GM19035 (cell line): Measurements from ENCODE around the gene RAB11FIP3.
"Not testable (repeated sequence)": the region's sequence is repeated elsewhere in the genome, so short reads cannot be mapped to it uniquely, and the experiment has no call there.

ENCODE experiments used
- ATAC-seq: cut with Tn5 transposase; IDR thresholded peaks from one replicate; pipeline ENCODE4 v1.9.1; 2021; ENCODE audit not compliant: unreplicated experiment

RAB11FIP3 gene

GRCh38 chr16:466651-467050, 41.2 kb downstream of the RAB11FIP3 start:
- ATAC-seq: no peak

GRCh38 chr16:467249-467871, 41.9 kb downstream of the RAB11FIP3 start:
- not testable (repeated sequence) for ATAC-seq

- no peak for ATAC-seq
Observed at GRCh38 chr16:468068-468821, 42.8 kb downstream of the RAB11FIP3 start.

GRCh38 chr16:469459-469858, 44.0 kb downstream of the RAB11FIP3 start:
- not testable (repeated sequence) for ATAC-seq

GRCh38 chr16:470418-470817, 45.0 kb downstream of the RAB11FIP3 start:
- no peak for ATAC-seq

- ATAC-seq: no peak
Observed at GRCh38 chr16:471353-472198, 46.1 kb downstream of the RAB11FIP3 start.

GRCh38 chr16:472199-472504, 46.7 kb downstream of the RAB11FIP3 start:
- no peak for ATAC-seq

- ATAC-seq: no peak
Observed at GRCh38 chr16:473046-474043, 47.9 kb downstream of the RAB11FIP3 start.

- ATAC-seq: no peak
Observed at GRCh38 chr16:474420-475122, 49.1 kb downstream of the RAB11FIP3 start.

- ATAC-seq: no peak
Observed at GRCh38 chr16:476039-476438, 50.6 kb downstream of the RAB11FIP3 start.

- ATAC-seq: no peak
Observed at GRCh38 chr16:477301-478157, 52.1 kb downstream of the RAB11FIP3 start.

- not testable (repeated sequence) for ATAC-seq
Observed at GRCh38 chr16:478287-478686, 52.8 kb downstream of the RAB11FIP3 start.

GRCh38 chr16:482468-483185, 57.2 kb downstream of the RAB11FIP3 start:
- ATAC-seq: no peak

- ATAC-seq: no peak
Observed at GRCh38 chr16:483341-484075, 58.1 kb downstream of the RAB11FIP3 start.

- ATAC-seq: no peak
Observed at GRCh38 chr16:489606-490005, 64.2 kb downstream of the RAB11FIP3 start.

- ATAC-seq: no peak
Observed at GRCh38 chr16:490768-491167, 65.3 kb downstream of the RAB11FIP3 start.

GRCh38 chr16:491220-491919, 65.9 kb downstream of the RAB11FIP3 start:
- no peak for ATAC-seq
